GM21576 (cell line): ENCODE data around the gene PAX7.
"Not testable (repeated sequence)": the region's sequence is repeated elsewhere in the genome, so short reads cannot be mapped to it uniquely, and the experiment has no call there.

Experiments
- ATAC-seq: cut with Tn5 transposase; IDR thresholded peaks from one replicate; pipeline ENCODE4 v1.9.1; 2021; ENCODE audit warnings: mild to moderate bottlenecking, moderate library complexity; ENCODE audit not compliant: unreplicated experiment

The PAX7 gene

DNA sequence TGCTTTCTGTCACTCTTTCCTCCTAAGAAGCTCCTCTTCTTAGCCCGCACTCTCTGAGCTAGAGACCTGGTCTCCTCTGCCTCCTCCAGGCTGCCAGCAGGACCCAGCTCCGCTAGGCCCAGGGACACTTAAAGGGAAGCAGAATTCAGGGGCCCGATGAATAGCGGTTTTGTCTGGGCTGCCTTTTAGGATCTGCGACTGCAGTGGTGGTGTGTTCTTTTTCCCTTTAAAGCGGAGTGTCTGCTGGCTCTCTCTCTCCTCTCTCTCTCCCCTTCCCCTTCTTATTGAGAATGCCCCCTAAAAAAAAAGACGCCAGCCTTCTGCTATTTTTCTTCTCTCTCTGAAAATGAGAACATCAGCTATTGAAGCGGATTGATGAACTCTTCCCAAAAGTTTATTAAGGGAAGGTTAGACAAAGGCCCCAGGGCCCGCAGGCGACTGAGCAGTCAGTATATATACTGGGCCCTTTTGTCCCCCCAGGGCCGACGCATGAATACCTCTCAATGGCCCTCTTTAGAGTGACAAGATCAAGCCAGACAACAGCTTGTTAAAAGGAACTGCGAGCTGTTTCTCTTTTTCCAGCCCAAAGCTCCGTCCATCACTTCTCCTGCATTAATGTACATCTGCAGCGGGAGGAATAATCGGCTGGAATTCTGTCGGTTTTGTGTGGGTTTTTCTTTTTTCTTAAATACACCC, 27.0 kb downstream of the PAX7 start:
- no peak for ATAC-seq

DNA sequence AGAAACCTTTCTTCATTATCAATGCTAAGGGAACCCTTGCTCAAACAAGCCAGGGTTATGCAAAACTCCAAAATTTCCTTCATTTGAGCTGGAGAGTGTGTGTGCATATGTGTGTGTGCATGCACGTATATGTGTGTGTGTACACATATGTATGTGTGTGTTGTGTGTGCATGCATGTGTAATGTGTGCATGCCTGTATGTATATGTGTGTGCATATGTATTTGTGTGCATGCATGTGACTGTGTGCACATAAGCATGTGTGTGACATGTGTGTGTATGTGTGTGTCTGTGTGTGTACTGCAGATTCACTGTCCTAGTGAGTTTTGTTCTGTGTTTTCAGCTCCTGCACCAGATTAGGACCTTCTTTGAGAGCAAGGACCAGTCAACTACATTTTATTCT, 28.2 kb downstream of the PAX7 start:
- ATAC-seq, result no peak

DNA sequence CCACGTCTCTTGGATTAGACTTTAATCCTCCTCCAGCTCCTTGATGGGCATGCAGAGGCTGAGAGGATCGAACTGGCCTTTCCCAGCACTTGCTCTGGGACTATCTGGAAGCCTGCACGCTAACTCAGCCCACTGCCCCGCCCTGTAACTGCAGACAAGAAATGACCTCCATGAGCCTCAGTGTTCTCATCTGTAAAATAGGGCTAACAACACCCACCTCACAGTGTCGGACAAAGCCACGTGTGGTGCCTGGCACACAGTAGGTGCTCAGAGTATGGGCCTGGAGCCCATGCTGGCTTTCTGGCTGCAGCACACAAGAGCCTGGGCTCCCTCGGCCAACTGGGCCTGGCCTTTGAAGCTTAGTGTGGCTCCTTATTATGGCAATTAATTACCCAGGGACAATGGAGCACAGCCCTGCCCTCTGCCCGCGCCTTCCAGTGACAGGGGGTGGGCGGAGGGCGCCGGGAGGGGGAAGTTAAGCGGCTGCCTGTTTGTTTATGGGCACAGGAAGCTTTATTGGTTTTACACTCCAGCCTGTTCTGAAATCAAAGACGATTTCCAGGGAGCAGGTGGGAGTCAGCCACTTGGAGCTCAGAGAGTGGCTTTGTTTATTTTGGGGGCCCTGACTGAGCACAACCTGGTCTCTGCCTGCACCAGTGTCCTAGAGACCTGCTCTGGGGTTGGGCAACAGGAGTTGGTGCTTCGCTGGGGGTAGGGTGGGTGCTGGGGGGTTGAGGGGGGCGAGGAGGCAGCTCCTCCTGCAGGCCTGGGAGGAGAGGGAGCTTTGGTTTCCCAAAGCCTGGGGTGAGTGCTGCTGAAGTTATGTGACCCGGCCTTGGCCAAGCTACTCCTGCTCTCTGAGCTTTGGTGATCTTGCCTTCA, 31.0 kb downstream of the PAX7 start:
- ATAC-seq, result no peak

DNA sequence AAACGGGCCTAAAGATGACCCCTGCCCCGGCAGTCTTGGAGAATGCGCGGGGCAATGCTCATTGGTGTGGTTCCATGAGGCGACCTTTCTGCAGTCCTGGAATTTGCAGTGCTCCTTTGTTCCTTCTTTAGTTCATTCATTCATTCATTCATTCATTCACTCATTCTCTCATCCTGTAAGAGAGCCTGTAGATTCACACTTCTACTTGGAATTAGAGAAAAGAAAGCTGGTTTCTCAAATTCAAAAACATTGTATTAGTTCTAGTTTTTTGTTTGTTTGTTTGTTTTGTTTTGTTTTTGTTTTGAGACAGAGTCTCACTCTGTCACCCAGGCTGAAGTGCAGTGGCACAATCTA, 31.6 kb downstream of the PAX7 start:
- no peak for ATAC-seq

- no peak for ATAC-seq
These were observed 35.8 kb downstream of the PAX7 start for GRCh38 chr1:18666317-18666920.

GRCh38 chr1:18667333-18667732, 36.7 kb downstream of the PAX7 start:
- no peak for ATAC-seq

GRCh38 chr1:18668046-18668445, 37.4 kb downstream of the PAX7 start:
- ATAC-seq, result no peak

DNA sequence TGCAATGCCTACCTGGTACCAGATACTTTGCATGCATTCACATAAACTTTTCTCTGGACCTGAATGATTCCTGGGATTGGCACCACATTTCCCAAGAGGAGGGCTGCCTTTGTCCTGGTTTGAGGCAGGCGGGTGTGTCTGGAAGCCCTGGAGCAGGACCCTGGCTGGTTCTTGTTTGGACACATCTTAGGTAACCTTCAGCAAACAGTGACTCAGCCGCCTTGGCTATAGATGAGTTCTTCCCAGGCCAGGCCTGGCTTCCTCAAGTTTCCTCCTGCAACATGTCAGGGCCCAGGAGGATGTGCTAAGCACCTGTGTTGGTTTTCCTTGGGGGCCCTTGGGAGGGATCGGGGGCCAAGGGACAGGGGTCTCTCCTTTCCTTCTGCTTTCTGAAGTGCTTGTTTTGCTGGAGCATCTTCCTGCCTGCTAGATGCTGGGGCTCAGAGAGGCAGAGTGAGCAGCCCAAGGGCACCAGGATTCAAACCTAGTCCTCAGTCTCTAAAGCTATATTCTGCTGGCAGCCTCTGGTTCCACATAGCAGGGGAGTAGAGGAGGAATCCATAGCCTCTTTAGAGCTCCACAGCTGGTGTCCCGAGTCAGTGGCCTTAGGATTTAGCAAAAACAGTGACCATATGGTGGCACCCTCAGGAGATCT, 38.2 kb downstream of the PAX7 start:
- no peak for ATAC-seq

DNA sequence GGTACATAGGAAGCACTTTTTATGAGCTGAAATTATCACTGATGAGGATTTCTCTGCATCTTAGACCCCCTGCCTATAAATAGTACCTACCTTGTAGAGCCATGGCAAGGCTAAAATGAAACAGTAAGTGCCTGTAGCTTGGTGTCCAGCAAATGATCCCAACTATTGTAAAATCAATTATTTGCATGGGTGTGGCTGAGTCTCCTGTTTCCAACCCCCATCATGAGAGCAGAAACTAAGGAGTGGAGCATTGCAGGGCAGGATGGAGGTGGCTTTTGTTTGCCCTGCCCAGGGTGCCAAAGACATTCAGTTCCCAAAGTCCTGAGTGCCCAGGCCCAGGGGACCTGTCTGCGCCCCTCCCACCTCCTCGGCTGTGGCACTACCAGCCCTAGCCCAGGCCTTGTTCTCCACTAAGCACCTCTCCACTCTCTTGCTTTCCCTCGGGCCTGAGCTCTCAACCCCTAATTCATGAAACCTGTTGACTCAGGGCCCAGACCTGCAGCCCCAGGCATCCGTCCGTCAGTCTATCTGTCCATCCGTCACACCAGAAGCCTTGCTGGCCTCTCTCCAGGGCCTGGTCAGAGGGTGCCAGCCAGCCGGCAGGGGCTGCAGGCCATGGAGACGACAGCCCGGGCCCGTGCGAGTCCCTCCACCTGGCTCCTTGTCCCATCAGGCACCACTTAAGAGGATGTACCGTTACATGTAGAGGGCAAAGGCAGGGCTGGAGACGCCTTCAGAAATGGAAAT, 39.6 kb downstream of the PAX7 start:
- no peak for ATAC-seq

DNA sequence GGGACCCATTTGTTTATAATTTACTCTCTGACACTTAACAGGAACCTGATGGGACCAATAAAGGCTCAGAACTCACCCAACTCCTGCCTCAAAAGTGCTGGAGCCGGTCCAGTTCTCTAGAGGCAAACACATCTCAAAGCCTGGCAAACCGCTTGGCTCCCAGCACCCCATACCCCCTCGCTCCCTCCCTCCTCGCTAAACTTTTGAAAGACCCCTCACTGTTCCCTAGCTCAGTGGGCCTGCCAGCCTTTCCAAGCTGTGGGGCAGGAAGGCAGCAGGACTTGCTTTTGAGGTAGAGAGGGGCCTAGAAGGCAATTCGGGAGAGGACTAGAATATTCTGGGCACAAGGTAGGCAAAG, 40.2 kb downstream of the PAX7 start:
- ATAC-seq, result no peak

- no peak for ATAC-seq
These were observed 43.3 kb downstream of the PAX7 start for GRCh38 chr1:18673976-18674375.

DNA sequence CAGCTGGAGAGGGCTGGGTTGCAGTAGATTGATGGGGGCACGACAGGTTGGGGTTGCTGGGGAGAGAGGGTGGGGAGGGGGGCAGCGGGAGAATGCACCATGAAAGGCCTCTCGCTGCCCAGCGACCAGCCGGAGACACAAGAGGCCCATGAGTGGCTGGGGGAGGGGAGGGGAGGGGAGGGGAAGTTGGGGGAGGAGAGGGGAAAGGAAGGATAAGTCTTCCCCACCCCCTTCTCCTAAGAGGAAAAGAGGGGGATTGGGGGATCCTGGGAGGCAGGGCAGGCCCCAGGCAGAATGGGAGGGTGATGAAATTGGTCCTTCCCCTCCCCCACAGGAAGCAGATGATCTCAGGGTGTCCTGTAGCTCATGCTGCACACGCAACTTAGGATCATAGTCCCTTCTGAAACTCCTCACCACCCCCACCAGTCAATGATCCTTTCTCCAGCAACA, 45.7 kb downstream of the PAX7 start:
- no peak for ATAC-seq

DNA sequence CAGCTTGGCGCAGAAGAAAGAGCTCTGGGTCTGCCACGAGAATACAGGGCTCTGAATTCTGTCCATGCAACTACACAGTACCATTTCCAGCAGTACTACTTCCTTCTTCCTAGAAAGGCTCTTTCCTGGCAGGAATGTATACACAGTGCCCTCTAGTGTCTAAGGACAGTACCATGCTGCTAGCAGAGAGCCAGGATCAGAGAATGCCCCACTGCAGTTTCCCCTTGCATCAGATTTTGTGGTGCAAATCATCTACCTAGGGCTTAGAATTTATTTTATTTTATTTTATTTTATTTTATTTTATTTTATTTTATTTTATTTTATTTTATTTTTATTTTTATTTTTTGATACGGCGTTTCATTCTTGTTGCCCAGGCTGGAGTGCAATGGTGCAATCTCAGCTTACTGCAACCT, 50.8 kb downstream of the PAX7 start:
- no peak for ATAC-seq

- ATAC-seq, result no peak
These were observed 51.7 kb downstream of the PAX7 start for GRCh38 chr1:18682375-18682774.

GRCh38 chr1:18684303-18684702, 53.7 kb downstream of the PAX7 start:
- ATAC-seq, result no peak

GRCh38 chr1:18686540-18686939, 55.9 kb downstream of the PAX7 start:
- no peak for ATAC-seq

DNA sequence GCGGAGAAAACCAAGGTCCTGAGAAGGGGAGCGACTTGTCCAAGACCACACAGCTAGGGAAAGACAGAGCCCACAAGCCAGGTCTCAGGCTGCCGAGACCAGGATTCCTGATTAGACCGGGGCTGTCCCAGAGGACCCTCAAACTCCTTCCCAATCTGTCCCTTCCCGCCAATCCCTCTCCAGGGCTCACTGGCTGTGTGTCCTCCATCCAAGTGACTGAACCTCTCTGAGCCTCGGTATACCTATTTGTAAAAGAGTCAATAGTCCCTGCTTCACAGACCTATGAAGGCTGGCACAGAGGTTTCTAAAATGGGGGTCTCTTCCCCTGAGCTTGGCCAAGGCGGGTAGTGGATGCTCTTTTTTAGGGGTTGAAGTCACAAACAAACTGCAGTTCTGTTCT, 56.6 kb downstream of the PAX7 start:
- no peak for ATAC-seq

DNA sequence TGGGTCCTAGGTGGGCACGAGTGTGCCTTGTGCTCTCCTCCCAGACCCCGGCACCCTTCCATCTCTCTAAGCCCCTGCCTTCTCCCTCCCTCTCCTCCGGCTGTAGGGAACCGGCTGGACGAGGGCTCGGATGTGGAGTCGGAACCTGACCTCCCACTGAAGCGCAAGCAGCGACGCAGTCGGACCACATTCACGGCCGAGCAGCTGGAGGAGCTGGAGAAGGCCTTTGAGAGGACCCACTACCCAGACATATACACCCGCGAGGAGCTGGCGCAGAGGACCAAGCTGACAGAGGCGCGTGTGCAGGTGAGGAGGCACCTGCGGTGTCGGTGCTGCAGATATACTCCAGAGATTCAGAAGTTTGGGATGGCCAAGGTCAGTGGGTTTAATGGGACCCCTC, 61.0 kb downstream of the PAX7 start:
- no peak for ATAC-seq

GRCh38 chr1:18693256-18694098, 62.8 kb downstream of the PAX7 start:
- no peak for ATAC-seq

DNA sequence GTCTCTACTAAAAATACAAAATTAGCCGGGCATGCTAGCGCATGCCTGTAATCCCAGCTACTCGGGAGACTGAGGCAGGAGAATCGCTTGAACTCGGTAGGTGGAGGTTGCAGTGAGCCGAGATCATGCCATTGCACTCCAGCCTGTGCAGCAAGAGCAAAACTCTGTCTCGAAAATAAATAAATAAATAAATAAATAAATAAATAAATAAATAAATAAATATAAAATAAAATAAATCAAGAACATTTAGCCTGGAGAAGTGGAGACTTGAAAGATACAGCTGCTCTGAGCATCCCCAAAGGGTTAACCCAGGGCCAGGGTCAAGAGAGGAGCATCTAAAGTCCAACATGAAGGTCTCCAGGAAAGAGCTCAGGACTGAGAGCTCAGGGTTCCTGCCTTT, 63.6 kb downstream of the PAX7 start:
- ATAC-seq, result not testable (repeated sequence)
